HepG2 (cell line): ENCODE measurements around the gene MCMBP. TPM values are rescaled to one million over a fixed set of nuclear protein-coding genes. Genes with fewer than 3 reads are reported as not detected.

Source experiments
- ASH2L ChIP-seq: fragments of 300-600, 200-600 bp; sonication (generic); IDR thresholded peaks from 2 replicates; pipeline ENCODE4 v1.7.0; 2017; ENCODE audit warnings: low read depth, mild to moderate bottlenecking, moderate library complexity, mixed read lengths, low read length; ENCODE audit not compliant: insufficient read length
- GABPB1 ChIP-seq: IDR thresholded peaks from 2 replicates; pipeline ENCODE4 v1.6.1; 2016; ENCODE audit warnings: mild to moderate bottlenecking, missing genetic modification reagents, moderate library complexity, missing compliant biosample characterization
- GLI4 ChIP-seq: sonication (generic); formaldehyde crosslinking; IDR thresholded peaks from 2 replicates; pipeline ENCODE4 v1.5.1; 2020; ENCODE audit warnings: missing genetic modification reagents, mild to moderate bottlenecking, moderate library complexity, borderline replicate concordance
- HOXA3 ChIP-seq: sonication (generic); formaldehyde crosslinking; IDR thresholded peaks from 2 replicates; pipeline ENCODE4 v1.5.0; 2020; ENCODE audit warnings: missing genetic modification reagents
- NCOA1 ChIP-seq: sonication (generic); formaldehyde crosslinking; IDR thresholded peaks from 2 replicates; pipeline ENCODE4 v1.9.0; 2021; ENCODE audit warnings: missing genetic modification reagents
- RAD51 ChIP-seq: fragments of 450-650 bp; IDR thresholded peaks from 2 replicates; pipeline ENCODE4 v1.6.1; 2016; ENCODE audit warnings: borderline replicate concordance
- REXO4 ChIP-seq: sonication (generic); formaldehyde crosslinking; IDR thresholded peaks from 2 replicates; pipeline ENCODE4 v1.8.0; 2022; ENCODE audit warnings: missing genetic modification reagents, mild to moderate bottlenecking, borderline replicate concordance
- TBP ChIP-seq: sonication (generic); formaldehyde crosslinking; IDR thresholded peaks from 2 replicates; pipeline ENCODE4 v1.5.0; 2020; ENCODE audit warnings: missing genetic modification reagents
- TBX3 ChIP-seq: fragments of 450-650 bp; IDR thresholded peaks from 2 replicates; pipeline ENCODE4 v1.6.1; 2017; ENCODE audit warnings: antibody characterized with exemption, mild to moderate bottlenecking, inconsistent platforms, borderline replicate concordance
- ZKSCAN8 ChIP-seq: IDR thresholded peaks from 2 replicates; pipeline ENCODE4 v1.6.1; 2016; ENCODE audit warnings: borderline replicate concordance, missing genetic modification reagents, missing compliant biosample characterization
- ZNF75D ChIP-seq: sonication (generic); formaldehyde crosslinking; IDR thresholded peaks from 2 replicates; pipeline ENCODE4 v1.8.1; 2023; ENCODE audit warnings: missing genetic modification reagents, mild to moderate bottlenecking, borderline replicate concordance
- polyA plus RNA-seq, 8 experiments: library from polyadenylated mRNA; depleted of rRNA in 3 of 8; stranded (reverse) in 7 of 8; unstranded in 1 of 8; fragments of >200 nt; fragmentation: Illumina TruSeq in 4 of 8; extraction: Trizol in 4 of 8; gene quantifications; 2 replicates each; pipeline versions ENCODE4 v1.2.1 to v1.2.3, GENCODE V29; 2011 to 2016; ENCODE audit warnings: low read depth in 4 of 8, missing spikeins in 1 of 8, mixed read lengths in 1 of 8; ENCODE audit not compliant: insufficient read depth in 1 of 8
- total RNA-seq, 5 experiments: library from RNA; depleted of rRNA; stranded (reverse); fragments of >200 nt; fragmentation: Illumina TruSeq; extraction: Trizol; gene quantifications; 2 replicates each; pipeline ENCODE4 v1.2.3, GENCODE V29; 2016; ENCODE audit warnings: low read depth in 1 of 5
- TF ChIP-seq, protein P1 (sequence below): sonication (generic); formaldehyde crosslinking; IDR thresholded peaks from 2 replicates; pipeline ENCODE4 v1.8.0; 2022; ENCODE audit warnings: mild to moderate bottlenecking, missing genetic modification reagents, moderate library complexity
- TF ChIP-seq, protein P2 (sequence below): sonication (generic); formaldehyde crosslinking; IDR thresholded peaks from 2 replicates; pipeline ENCODE4 v1.4.0; 2020; ENCODE audit warnings: mild to moderate bottlenecking, missing genetic modification reagents
- TF ChIP-seq, protein P3 (sequence below): sonication (generic); formaldehyde crosslinking; IDR thresholded peaks from 2 replicates; pipeline ENCODE4 v1.8.0; 2022; ENCODE audit warnings: mild to moderate bottlenecking, missing genetic modification reagents
- TF ChIP-seq, protein P4 (sequence below): sonication (generic); formaldehyde crosslinking; IDR thresholded peaks from 2 replicates; pipeline ENCODE4 v1.5.1; 2020; ENCODE audit warnings: mild to moderate bottlenecking, missing genetic modification reagents, moderate library complexity
- TF ChIP-seq, protein P5 (sequence below): sonication (generic); formaldehyde crosslinking; IDR thresholded peaks from 2 replicates; pipeline ENCODE4 v1.4.0; 2020; ENCODE audit warnings: missing genetic modification reagents, borderline replicate concordance

The MCMBP gene
- total and polyA plus RNA-seq, 2 of the 13 experiments (the other 11 are each of a cell fraction or from before 2014, with no cell fraction given), result 35.7 to 62.4 TPM

DNA sequence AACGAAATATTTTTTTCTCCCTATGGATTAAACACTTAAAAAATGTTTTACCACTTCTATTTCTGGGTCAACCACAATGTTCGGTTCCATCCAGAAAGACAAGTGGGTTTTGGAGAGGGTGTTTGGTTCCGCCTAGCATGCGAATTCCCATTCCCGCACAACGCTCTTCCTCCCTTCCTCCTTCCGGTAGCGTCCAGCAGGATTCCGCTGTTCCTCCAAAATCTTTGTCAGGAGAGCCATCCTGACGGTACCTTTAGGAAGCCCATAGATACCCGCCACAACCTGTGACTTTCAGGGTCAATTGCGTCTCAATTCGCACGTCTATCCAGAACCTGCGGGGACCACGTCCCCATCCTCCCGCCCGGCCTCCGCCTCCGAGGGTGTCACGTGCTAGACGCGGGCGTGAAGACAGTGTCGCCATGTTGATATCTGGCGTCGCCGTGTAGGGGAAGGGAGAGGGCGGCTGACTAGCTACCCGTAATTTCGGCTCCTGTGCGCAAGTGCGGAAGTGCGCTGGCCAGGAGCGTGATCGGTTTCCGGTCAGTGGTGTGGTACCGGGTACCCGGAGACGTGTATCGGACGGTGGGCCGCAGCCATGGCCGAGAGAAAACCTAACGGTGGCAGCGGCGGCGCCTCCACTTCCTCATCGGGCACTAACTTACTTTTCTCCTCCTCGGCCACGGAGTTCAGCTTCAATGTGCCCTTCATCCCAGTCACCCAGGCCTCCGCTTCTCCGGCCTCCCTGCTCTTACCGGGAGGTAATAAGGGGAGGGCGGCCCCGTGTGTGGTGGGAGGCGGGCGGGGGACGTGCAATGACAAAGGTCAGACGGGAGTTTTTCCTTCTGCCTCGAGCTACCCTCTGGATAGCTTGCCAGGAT is 19.8 kb upstream of the MCMBP start, which contains the start of gene SEC23IP (continued):
- TF ChIP-seq, protein P1, sequence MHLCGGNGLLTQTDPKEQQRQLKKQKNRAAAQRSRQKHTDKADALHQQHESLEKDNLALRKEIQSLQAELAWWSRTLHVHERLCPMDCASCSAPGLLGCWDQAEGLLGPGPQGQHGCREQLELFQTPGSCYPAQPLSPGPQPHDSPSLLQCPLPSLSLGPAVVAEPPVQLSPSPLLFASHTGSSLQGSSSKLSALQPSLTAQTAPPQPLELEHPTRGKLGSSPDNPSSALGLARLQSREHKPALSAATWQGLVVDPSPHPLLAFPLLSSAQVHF (CRISPR knock-in tag), result no peak
- TF ChIP-seq GABPB1 (CRISPR knock-in tag) (peak; percentile 98), TBX3 (peak; percentile 46; the same call in 1 of the 2 replicates), ASH2L (peak; percentile 90), ZNF75D (CRISPR knock-in tag) (no peak), ZKSCAN8 (CRISPR knock-in tag) (peak; percentile 87; the same call in 1 of the 2 replicates), REXO4 (CRISPR knock-in tag) (no peak), GLI4 (CRISPR knock-in tag) (peak; percentile 65; the same call in 1 of the 2 replicates), RAD51 (peak; percentile 87), HOXA3 (CRISPR knock-in tag) (peak; percentile 100), NCOA1 (CRISPR knock-in tag) (peak; percentile 32; the same call in 1 of the 2 replicates), TBP (no peak)
- TF ChIP-seq, protein P2, sequence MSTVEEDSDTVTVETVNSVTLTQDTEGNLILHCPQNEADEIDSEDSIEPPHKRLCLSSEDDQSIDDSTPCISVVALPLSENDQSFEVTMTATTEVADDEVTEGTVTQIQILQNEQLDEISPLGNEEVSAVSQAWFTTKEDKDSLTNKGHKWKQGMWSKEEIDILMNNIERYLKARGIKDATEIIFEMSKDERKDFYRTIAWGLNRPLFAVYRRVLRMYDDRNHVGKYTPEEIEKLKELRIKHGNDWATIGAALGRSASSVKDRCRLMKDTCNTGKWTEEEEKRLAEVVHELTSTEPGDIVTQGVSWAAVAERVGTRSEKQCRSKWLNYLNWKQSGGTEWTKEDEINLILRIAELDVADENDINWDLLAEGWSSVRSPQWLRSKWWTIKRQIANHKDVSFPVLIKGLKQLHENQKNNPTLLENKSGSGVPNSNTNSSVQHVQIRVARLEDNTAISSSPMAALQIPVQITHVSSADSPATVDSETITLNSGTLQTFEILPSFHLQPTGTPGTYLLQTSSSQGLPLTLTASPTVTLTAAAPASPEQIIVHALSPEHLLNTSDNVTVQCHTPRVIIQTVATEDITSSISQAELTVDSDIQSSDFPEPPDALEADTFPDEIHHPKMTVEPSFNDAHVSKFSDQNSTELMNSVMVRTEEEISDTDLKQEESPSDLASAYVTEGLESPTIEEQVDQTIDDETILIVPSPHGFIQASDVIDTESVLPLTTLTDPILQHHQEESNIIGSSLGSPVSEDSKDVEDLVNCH (CRISPR knock-in tag), result no peak
- TF ChIP-seq, protein P3, sequence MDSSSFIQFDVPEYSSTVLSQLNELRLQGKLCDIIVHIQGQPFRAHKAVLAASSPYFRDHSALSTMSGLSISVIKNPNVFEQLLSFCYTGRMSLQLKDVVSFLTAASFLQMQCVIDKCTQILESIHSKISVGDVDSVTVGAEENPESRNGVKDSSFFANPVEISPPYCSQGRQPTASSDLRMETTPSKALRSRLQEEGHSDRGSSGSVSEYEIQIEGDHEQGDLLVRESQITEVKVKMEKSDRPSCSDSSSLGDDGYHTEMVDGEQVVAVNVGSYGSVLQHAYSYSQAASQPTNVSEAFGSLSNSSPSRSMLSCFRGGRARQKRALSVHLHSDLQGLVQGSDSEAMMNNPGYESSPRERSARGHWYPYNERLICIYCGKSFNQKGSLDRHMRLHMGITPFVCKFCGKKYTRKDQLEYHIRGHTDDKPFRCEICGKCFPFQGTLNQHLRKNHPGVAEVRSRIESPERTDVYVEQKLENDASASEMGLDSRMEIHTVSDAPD (CRISPR knock-in tag), result no peak
- TF ChIP-seq, protein P4, sequence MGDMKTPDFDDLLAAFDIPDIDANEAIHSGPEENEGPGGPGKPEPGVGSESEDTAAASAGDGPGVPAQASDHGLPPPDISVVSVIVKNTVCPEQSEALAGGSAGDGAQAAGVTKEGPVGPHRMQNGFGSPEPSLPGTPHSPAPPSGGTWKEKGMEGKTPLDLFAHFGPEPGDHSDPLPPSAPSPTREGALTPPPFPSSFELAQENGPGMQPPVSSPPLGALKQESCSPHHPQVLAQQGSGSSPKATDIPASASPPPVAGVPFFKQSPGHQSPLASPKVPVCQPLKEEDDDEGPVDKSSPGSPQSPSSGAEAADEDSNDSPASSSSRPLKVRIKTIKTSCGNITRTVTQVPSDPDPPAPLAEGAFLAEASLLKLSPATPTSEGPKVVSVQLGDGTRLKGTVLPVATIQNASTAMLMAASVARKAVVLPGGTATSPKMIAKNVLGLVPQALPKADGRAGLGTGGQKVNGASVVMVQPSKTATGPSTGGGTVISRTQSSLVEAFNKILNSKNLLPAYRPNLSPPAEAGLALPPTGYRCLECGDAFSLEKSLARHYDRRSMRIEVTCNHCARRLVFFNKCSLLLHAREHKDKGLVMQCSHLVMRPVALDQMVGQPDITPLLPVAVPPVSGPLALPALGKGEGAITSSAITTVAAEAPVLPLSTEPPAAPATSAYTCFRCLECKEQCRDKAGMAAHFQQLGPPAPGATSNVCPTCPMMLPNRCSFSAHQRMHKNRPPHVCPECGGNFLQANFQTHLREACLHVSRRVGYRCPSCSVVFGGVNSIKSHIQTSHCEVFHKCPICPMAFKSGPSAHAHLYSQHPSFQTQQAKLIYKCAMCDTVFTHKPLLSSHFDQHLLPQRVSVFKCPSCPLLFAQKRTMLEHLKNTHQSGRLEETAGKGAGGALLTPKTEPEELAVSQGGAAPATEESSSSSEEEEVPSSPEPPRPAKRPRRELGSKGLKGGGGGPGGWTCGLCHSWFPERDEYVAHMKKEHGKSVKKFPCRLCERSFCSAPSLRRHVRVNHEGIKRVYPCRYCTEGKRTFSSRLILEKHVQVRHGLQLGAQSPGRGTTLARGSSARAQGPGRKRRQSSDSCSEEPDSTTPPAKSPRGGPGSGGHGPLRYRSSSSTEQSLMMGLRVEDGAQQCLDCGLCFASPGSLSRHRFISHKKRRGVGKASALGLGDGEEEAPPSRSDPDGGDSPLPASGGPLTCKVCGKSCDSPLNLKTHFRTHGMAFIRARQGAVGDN (CRISPR knock-in tag), result peak; percentile 100
- TF ChIP-seq, protein P5, sequence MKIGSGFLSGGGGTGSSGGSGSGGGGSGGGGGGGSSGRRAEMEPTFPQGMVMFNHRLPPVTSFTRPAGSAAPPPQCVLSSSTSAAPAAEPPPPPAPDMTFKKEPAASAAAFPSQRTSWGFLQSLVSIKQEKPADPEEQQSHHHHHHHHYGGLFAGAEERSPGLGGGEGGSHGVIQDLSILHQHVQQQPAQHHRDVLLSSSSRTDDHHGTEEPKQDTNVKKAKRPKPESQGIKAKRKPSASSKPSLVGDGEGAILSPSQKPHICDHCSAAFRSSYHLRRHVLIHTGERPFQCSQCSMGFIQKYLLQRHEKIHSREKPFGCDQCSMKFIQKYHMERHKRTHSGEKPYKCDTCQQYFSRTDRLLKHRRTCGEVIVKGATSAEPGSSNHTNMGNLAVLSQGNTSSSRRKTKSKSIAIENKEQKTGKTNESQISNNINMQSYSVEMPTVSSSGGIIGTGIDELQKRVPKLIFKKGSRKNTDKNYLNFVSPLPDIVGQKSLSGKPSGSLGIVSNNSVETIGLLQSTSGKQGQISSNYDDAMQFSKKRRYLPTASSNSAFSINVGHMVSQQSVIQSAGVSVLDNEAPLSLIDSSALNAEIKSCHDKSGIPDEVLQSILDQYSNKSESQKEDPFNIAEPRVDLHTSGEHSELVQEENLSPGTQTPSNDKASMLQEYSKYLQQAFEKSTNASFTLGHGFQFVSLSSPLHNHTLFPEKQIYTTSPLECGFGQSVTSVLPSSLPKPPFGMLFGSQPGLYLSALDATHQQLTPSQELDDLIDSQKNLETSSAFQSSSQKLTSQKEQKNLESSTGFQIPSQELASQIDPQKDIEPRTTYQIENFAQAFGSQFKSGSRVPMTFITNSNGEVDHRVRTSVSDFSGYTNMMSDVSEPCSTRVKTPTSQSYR (CRISPR knock-in tag), result peak; percentile 72; the same call in 1 of the 2 replicates
